HT-29 (cell line): ENCODE measurements around the gene PCGF1. TPM values are rescaled to one million over a fixed set of nuclear protein-coding genes. Genes with fewer than 3 reads are reported as not detected.

Experiments
- DNase-seq: peaks from one replicate; pipeline ENCODE4 v3.0.0-alpha.2; 2015; ENCODE audit warnings: low spot score
- total RNA-seq: library from RNA; depleted of rRNA; stranded (reverse); fragments of >200 nt; shearing (Covaris generic); gene quantifications from 2 replicates; pipeline ENCODE4 v1.2.3, GENCODE V29; 2014

PCGF1 gene
- total RNA-seq, 1 experiment from 2014 or later: 20.1 TPM

DNA sequence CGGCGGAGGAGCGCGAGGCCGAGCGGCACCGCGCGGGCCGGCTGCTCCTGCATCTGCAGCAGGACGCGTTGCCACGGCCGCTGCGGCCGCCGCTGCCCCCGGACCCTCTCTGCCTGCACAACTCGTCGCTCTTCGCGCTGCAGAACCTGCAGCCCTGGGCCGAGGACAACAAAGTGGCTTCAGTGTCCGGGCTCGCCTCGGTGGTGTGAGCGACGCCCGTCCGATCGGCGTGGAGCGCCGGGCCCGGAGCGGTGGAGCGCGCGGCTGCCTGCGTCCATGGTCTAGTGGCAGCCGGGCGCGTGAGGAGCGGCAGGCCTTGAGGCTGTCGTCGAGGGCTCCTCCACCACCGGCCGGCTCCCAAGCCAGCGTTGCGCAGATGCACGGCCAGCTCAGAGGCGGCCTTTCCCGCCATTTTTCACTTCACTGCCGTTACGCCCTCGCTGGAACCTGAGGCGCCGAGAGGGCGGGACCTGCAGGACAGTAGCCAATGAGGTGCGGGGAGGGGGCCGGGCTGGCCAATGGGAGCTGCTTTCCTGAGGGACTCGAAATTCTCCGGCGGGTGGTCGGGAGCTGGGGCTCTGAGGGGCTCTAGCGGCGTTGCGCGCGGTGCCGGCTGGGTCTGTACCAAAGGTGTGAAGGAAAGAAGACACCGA, 8.6 kb upstream of the PCGF1 start:
- DNase-seq: no peak

DNA sequence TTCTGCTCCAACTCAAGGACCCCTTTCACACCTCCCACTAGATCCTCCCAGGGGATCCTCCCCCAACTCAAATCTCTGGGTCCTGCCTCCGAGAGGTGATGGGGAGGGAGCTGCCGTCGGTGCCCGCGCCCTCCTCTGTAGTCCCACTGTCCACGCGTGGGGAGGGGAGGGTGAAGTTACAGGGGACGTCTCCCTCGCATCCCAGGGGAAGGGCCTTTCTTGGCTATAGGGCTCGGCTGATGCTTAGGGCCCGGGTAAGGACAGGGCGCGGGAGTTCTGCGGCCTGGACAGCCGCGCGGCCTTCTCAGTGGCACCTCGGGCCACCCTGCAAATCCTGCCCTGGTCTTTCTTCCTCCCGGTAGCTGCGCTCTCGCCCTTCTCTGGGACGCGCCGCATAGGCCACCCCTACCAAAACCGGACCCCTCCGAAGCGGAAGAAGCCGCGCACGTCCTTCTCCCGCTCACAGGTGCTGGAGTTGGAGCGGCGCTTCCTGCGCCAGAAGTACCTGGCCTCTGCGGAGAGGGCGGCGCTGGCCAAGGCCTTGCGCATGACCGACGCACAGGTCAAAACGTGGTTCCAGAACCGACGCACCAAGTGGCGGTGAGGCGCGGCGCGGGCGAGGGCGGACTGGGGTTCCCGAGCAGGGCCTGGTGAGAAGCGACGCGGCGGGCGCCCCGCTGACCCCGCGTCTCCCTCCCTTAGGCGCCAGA, 7.9 kb upstream of the PCGF1 start:
- DNase-seq: no peak

DNA sequence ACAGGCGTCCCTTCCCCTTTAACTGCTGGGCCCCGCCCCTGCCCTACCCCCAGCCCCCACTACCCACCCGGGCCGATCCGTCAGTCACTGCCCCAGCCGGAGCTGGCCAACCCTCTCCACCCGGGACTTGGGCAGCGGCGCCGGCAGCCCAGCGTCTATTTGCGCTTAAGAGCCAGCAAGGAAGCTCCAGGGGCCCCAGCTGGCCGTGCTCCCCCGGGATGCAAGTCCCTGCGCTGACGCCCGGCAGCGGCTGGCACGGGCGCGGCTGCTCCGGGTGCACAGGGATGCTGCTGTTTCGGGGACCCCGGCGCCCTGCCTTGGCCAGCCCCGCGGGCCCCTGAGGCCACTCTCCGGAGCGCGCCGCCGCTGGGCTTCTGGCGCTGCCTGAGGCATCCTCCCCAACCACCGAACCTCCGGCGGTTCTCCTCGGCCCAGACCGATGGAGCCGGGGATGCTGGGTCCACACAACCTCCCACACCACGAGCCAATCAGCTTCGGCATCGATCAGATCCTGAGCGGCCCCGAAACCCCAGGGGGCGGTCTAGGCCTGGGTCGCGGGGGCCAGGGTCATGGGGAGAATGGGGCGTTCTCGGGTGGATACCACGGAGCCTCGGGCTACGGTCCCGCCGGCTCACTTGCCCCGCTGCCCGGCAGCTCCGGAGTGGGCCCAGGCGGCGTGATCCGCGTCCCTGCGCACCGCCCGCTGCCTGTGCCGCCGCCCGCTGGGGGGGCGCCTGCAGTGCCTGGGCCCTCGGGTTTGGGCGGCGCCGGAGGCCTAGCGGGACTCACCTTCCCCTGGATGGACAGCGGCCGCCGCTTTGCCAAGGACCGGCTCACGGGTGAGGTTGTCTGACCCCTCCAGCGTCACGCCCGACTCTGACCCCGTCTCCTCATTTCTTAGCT, 7.1 kb upstream of the PCGF1 start, which contains the start of gene TLX2:
TLX2 (plus strand) TSS at position 83 of the 903 bp plus-strand sequence; CDS start at position 440, 357 bp downstream.
- no peak for DNase-seq

DNA sequence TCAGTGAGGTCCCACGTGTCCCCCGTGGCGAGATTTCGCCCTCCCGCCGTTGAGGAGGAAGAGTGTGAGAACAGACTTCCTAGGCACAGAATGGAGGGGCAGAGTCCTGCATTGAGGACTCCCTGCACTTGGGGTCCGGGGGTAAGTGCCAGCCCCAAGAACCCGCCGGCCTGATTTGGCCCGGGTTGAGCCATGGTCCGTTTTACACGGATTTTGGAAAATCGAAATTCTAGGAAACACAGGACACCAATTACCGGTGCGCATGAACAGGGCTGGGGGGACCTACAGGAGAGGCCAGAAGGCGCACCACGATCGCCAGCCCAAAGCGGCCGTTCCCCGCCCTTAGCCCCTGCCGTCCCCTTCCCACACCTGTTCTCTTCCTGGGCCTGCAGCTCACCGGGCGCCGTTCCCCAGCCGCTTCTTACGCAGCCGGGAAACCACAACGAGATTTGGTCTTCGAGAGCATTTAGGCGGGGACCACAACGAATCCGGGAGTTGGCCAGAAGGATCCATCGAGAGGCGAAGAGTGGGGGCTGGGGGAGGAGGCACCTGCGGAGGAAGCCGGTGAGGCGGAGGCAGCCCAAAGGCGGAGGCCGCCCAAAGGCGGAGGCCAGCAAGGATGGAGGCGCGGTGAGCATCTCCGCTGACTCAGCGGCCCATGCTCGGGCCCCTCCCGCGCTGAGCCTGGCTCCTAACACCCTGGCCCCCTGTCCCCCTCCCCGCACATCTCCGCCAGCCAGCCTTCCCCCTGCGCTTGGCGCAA, 6.3 kb upstream of the PCGF1 start:
- no peak for DNase-seq

DNA sequence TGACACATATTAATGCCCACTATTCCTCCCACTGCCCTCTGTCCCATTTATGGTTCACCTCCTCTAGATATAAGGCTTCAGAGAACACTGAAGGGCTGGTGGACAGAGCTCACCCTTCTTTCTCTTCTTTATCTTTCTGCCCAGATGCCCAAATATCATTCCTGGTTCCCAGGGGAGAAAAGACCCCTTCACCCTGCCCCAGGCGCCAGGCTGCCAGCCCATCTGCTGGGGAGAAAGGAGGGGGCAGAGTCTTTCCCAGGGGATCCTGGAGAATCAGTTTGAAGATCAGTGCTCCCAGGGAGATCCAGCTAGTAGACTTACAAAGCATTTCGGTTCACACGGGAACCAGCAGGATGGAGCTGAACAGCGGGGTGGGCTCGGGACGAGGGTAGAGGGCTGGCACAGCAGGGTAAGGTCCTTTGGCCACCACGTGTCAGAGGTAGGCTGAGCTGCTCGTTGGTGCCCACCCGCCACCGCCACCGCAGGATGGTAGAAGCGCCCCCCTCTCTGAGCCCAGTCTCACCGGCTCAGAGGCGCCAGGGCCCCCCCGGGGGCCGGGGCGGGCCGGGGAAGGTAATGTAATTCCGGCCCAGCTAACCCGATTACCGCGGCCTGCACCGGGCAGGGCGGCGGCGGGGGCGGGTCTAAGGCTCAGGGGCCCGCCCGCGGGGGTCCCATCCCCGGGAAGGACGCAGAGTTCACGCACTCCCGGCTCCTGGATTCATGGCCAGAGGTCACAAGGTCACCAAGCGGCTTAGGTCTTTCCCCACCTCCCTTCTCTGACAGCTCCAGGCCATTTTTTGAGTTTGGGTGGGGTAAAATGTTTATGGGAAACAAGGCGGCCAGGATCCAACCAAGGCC, 5.5 kb upstream of the PCGF1 start:
- no peak for DNase-seq

DNA sequence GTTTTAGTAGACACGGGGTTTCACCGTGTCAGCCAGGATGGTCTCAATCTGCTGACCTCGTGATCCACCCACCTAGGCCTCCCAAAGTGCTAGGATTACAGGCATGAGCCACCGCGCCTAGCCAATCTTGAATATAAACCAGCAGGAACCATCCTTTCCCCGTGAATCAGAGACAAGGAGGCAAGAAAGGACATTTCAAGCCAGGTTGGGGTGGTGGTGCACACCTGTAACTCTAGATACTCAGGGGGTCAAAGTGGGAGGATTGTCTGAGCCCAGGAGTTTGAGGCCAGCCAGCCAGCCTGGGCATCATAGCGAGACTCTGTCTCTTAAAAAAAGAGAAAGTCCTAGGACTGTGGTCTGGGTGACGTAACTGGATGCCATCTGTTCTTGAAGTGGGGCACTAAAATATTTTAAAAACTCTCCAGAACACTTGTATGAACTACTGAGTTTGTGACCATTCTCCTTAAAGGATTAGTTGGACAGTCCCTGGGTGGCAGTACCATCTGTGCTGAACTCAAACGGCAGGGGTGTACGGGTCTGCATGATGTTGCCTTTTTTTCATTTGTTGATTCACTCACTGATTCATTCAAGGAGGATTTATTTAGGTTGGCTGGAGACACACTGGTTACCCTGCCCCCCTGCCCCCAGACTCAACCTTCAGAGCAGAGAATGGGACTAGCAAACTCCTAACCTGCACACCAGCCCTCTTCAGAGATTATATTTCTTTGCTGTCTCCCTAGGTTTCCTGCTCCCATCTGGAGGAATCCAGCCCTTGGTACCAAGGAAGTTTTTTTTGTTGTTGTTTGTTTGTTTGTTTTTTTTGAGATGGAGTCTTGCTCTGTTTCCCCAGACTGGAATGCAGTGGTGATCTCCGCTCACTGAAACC, 3.9 kb upstream of the PCGF1 start:
- DNase-seq: no peak

DNA sequence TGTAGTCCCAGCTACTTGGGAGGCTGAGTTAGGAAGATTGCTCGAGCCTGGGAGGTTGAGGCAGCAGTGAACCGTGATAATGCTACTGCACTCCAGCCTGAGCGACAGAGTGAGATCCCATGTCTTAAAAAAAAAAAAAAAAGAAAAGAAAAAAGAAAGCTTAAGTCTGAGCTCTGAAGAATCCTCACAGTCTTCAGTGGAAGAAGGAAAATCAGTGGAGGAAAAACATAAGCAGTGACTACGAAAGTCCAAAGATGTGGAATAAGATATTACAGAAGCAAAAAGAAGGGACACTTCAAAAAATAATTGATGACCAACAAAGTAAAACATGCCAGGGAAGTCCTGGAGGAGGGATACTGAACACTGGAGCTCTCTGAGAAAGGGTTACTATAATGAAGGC, 2.8 kb upstream of the PCGF1 start:
- no peak for DNase-seq

DNA sequence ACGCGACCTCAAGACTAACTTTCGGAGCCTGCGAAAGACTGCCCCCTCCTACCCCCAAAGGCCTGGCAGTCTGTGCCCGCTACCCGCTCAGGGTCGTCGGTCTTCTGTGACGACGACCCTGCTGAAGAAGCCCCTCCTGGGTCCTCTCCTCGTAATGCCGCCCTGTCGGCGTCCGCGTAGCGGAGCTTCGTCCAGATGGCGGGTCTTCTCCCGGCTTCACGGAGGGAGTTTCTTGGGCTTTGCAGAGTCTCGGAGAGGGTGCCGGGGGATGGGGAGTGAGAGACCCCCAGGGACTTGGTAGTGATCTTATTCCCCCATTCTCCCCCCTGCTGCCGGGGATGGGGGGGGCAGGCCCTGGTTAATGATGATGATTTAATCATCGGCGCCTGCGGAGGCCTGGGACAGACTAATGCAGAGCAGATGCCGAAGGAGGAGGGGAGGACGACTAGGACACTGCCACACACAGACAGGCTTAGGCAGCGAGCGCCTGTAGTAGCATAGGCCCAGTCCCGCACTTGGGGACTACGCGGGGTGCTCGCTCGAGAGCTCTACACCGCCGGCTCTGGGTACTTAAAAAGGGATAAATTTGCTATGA, 528 bp upstream of the PCGF1 start:
- peak; percentile 39 for DNase-seq

DNA sequence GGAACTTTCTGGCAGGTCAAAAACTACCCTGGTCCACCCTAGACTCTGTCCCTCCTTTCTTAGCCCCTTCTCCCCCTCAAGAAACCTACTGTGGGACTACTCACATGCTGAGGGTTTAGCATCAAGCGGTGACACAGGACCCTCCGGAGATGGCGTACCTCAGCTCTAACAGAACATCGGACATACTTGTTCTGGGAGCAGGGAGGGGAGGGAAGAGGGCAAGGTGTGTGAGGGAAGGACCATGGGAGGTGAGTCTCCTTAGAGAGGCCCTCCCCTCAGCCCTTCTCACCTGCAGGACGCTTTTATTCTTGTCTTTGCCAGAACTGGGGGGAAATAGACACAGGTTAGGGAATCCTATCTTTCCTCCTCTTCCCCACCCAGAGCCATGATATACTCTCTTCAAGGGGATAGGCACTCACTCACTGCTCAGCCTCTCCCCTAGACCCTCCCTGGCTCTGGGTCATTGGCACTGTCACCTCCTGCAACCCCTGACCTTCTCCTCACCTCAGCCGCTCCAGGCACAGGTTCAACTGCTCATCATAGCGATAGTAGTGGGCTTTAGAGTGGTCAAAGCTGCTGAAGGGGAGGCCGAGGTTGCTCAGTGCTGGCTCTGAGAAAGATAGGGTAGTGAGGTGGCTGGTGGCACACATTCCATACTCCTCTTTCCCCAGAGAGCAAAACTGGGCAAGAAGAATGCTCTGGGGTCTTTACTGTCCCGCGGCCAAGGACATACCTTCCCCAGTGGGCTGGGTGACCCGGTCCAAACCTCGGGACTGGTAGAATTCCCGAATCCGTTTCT, 1.8 kb downstream of the PCGF1 start:
- no peak for DNase-seq

DNA sequence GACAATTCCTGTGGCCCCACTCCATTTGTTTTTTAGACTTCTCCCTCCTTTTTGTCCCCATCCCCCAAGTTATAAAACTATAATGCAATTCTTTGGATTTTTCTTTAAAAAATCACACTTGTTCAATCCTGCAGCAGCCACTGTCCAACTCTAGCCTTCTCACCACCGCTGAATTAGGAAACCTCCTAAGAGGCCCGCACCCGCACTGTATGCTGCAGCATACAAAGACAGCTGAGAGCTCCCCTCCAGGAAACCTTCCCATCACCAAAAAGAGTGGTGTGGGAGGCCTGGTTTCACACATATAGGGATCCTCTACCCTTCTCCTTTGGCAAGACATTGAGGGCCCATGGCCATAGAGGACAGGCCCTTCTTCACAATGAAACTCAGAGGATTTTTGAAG, 2.9 kb downstream of the PCGF1 start:
- no peak for DNase-seq

DNA sequence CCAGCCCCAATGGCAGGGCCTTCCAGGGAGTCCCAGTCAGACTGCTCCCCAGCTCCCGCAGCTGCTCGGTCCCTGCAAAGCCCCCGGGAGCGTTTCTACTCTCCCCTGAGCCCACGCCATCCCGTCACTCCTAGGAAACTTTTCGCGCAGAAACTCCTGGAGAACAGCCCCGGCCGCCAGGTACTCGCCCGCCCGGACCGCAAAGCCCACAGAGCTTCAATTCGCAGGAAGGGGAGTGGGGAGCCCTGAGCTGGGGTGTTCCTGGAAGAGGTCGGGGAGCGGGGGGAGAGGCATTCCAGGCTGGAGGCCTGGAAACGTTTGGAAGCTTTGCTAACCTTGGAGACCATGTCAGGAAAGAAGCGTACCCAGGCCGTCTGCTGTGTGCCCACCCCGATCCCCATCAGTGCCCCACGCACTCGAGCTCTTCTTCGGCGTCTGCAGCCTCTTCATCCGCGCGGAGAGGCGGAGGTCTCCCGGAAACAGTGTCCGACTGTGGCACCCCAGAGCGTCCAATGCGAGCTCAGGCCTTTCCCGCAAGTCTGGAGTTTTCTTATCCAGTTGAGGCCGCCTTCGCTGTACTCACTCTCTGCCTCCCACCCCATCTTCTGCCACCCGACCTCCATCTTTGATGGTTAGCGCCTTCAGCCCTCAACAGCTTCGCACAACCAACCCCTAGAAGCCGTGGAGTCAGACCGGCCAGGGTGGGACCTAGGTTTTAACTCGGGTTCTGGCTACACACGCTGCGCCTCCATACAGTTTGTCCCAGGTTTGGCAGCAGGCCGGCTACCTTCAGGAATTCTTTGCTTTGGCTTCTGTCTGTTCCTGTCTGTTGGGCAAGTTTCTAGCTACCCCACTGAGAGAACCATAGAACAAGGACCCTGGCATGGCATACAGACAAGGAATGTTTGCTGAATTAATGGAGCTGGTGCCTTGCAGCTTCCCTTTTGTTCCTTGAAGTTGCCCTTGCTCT, 3.7 kb downstream of the PCGF1 start:
- no peak for DNase-seq

DNA sequence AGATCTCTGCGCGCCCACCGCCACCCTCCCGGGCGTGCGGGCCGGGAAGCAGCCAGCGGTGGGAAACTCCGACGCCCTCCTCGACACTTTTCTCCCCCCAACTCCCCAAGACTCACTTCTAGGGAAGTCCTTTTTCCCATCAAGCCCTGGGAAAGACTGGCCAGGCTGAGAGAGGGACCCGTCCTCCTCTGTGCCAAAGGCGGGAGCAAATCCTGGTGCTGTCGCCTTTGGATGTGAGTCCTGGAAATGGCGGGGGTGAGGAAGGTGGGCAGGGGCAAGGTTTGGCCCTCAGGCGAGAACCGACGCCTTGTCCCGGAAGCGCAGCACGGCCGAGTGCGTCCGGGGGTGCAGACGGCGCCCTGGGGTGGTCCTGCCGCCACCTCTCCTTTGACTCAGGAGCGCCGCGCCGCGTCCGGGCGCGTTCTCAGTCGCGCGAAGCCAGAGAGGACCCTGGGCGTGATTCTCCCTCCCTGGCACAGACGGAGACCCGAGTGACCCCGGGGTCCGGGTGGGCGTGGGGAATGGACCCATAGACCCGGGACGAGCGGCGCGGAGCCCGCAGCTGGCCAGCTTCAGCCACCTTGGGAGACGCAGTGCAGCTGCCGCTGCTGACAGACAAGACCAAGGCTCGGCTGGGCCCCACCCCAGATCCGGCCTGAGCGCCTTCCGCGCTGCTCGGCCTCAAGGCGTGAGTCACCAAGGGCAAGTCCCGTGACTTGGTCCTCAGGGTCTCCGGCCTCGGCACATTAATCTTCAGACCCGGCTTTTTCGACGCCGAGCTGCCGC, 4.6 kb downstream of the PCGF1 start:
- peak; percentile 77 for DNase-seq

DNA sequence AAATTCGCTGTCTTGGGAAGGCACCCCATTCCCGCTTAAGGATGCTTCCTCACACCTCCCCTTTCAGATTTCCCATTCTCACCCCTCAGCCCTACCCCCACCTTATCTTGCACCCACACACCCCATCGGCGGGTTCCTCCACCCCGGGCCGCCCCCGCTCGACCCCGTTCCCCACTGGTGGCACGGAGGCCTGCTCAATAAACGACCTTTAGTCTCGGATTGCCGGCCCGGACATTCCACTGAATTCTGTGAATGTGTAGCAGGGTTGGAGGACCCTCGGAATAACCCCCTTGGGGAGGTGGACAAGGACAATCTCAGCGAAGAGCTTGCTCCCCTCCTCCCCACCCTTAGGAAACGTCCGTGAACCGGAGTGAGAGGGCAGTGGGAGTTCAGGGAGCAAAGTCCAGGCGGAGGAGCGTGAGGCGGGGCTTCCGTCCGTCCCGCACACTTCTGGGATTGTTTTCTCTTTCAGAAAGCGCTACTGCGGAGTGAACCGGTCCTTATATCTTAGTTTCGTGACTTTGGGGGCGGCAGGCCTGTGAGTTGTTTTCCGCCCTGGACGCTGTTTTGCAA, 5.3 kb downstream of the PCGF1 start:
- peak; percentile 59 for DNase-seq

DNA sequence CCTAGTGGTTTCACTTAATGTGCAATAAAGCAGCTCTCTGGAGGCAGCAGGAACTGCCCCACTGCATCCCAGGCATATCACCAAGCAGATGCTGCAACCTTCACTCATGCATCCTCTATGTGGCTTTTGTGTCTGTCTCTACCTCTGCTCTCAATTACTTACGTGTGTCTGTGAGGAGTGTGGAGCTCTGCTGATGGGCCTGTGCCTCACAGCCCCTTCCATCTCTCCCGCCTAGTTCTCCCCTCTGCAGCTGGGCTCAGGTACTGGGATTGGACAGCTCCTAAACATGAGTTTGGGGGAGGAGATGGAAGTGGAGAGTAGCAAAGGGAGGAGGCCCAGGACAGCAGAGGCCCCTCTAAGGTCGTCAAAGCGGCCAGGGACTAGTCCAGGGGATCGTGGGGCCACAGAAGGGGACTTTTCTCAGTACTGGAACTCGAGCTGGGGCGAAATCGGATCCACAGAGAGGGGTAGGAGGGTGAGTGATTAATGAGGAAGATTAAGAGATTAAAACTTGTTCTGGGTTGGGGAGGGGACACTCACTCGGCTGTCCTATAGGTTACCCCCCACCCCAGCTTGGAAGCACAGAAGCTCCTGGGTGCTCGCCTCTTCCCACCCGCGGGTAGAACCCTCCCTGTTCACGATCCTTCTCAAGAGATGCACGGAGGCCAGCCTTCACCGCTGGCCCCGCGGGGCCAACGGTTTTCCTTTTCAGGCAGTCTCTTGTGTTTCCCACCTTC, 6.0 kb downstream of the PCGF1 start:
- DNase-seq: no peak

DNA sequence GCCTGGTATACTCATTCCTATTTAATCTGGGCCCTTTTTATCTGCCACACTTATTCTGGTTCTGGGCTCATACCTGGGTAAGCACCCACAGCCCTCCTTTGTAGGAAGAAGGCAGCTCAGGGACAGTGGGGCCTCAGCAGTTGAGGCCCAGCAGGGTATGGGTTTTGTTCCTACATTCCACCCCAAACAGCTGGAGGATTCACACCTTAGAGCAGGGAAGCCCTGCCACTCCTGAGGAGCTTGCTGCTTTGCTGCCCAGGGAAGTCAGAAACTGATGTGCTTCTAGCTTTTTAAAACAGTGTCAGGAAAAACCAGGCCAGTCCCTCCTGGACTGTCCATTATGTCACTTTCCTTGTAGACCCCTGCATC, 6.9 kb downstream of the PCGF1 start:
- no peak for DNase-seq
